K562 treated with DMSO at 1 percent for 48 hours (cell line): ENCODE data around the gene PLIN3. TPM values are rescaled to one million over a fixed set of nuclear protein-coding genes. Genes with fewer than 3 reads are reported as not detected.

Experiments
- total RNA-seq: library from RNA; unstranded; fragments of 300-600 nt; gene quantifications from 2 replicates; pipeline ENCODE4 v1.2.3, GENCODE V29; 2022; ENCODE audit warnings: low replicate concordance; ENCODE audit errors: extremely low read depth

The PLIN3 gene, protein sequence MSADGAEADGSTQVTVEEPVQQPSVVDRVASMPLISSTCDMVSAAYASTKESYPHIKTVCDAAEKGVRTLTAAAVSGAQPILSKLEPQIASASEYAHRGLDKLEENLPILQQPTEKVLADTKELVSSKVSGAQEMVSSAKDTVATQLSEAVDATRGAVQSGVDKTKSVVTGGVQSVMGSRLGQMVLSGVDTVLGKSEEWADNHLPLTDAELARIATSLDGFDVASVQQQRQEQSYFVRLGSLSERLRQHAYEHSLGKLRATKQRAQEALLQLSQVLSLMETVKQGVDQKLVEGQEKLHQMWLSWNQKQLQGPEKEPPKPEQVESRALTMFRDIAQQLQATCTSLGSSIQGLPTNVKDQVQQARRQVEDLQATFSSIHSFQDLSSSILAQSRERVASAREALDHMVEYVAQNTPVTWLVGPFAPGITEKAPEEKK
- total RNA-seq, result not detected in 2 replicates

DNA sequence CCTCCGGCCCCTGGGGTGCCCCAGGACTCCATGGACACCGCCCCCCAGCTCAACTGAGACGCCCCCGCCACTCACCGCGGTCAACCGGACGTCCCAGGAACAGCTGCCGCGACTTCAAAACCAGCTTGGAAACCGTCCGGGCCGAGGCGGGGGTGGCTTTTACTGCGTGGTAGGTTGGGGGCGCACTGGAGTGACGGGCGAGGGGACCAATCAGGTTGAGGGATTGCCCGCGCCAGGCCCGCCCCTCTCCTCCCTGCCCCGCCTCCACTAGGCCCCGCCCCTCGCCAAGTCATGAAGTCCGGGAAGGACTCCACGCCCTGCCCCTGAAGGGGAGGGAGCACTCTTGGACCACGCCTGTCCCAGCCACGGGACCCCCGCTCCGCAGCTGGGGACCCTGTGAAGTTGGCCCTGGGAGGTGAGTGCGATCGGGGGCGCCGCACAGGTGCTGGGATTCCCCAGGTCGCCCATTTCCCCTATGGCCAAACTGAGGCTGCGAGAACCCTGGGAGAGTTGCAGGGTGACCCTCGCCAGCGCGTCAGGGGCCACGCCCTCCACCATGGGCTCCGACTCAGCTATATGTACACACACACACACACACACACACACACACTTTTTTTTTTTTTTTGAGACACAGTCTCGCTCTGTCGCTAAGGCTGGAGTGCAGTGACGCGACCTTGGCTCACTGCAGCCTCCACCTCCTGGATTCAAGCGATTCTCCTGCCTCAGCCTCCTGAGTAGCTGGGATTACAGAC is at the start of gene PLIN3:
Gene PLIN3 (minus strand): TSS at position 134 of the 752 bp plus-strand sequence. CDS start 6,273 bp downstream, outside the sequence.

DNA sequence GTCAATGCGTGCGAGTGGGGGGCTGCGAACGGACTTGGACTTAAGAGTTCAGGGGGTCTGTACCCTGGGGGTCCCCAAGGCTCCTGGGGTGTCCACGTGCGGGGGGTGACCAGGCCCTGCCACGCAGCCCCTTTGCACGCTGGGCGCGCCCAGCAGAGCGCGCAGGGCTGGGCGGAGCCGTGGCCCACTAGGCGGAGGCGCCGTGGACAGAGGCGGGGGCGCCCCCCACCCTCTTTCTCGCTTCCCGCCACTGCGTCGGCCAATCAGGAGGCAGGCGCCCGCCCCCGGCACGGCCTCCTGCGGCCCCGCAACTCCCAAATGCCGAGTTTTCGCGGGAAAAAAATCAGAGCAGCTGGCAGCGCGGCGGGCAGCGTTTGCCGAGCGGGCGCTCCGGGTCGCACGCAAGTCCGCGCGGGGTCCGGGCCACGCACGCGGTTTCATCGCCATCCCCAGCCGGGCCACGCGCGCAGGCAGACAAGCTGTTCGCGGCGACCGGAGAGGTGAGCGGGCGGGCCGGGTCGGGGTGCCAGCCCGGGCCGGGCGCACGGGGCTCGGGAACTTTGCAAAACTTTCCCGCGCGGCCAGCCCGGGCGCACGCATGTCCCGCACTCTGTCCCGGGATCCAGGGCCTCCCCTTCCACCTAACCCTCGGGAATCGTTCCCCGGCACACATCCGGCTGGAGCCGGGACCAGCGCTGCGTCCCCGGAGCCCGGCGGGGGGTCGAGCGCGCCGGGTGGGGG is 41.9 kb upstream of the PLIN3 start, which contains the start of gene UHRF1:
Gene UHRF1 (plus strand): TSS at position 346 of the 741 bp plus-strand sequence. CDS start 1,385 bp downstream, outside the sequence.

DNA sequence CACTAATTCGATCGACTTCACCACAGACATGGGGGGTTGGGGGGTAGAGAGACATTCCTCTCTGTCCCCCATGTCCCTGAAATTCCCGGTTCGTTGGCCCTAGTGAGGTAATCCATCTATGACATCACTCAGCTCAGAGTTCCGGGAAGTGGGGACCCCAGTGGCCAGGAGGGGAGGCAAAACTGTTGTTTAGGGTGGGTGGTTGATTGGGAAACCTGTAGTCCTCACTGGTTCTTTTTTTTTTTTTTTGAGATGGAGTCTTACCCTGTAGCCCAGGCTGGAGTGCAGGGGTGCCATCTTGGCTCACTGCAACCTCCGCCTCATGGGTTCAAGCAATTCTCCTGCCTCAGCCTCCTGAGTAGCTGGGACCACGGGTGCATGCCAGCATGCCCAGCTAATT is 35.3 kb upstream of the PLIN3 start, which contains the start of gene ARRDC5:
Gene ARRDC5 (minus strand): TSS at position 101 of the 400 bp plus-strand sequence. CDS start 71 bp downstream, at position 30.

DNA sequence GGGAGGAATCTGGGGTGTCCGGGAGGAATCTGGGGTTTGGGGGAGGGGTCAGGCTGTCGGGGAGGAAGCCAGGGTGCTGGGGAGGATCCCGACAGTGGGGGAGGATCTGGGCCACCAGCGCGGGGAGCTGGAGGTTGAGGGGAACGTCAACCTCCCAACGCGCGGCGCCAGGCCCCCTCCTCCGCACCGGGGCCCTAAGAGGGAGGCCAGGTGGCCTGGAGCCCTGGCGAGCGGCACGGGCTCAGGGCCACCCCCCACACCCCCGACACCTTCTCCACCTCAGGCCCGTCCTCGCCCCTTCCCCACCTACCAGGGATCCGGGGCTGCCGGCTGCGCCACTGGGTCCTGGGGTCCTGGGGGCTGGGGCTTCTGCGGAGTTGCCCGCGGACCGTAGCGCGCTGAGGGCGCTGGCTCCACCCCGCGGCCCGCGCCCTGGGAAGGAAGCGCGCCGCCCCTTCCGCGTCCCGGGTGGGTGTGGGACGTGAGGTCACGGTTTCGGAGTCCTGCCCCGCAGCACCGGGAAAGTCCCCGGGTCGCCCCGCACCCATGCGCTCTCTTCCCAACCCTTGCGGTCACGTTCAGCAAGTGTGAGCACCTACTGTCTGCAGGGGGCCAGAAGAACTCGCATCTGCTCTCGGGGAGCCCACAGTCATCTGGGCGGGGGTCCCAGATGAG is 36.0 kb downstream of the PLIN3 start, which contains the start of gene TICAM1:
Gene TICAM1 (minus strand): TSS at position 409 of the 675 bp plus-strand sequence. CDS start 13,335 bp downstream, outside the sequence.

DNA sequence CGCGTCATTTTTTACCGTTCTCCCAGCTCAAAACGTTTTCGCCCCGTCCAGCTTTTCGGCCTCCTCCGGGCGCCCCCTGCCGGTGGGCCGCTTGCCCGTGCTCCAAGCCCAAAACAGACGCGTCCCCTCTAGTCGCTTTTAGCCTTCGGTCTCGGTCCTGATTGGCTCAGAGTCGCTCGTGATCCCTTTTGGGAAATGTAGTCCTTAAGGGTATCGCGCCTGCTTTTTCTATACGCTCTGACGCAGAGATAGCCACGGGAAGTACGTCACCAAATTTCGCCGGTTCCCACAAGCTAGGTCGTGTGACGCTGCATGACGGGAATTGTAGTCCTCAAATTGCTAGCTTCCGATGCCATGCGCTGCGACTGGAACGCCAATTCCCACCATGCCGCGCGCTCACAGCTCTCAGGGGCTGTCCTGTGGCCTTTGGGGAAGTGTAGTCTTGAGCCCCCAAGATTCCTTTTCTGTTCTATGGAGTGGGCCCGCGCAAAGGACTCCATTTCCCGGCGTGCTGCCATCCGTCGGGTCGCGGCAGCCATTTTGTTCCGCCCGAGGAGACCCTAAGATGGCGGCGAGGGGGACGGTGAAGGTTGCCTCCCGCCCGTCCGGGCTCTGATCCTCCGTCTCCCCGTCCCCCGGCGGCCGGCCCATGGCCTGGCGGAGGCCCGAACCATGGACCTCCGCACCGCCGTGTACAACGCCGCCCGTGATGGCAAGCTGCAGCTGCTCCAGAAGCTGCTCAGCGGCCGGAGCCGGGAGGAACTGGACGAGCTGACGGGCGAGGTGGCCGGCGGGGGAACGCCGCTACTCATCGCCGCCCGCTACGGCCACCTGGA is 76.1 kb downstream of the PLIN3 start, which contains the start of gene FEM1A:
Gene FEM1A (plus strand): TSS at position 552 of the 836 bp plus-strand sequence. CDS start 121 bp downstream, at position 673.

Other genes starting within 250 kb of the PLIN3 start
- not detected in 2 replicates for gene TNFAIP8L1, start 228.2 kb downstream of the PLIN3 start, total RNA-seq
- gene MYDGF, start 197.3 kb downstream of the PLIN3 start, total RNA-seq, result 497 TPM in 1 of 2 replicates, not detected in the other
- gene DPP9, start 143.8 kb downstream of the PLIN3 start, total RNA-seq, result not detected in 2 replicates
- not detected in 2 replicates for gene FEM1A, start 75.9 kb downstream of the PLIN3 start, total RNA-seq
- gene TICAM1, start 36.0 kb downstream of the PLIN3 start, total RNA-seq, result not detected in 2 replicates
- not detected in 2 replicates for gene ARRDC5, start 35.2 kb upstream of the PLIN3 start, total RNA-seq
- not detected in 2 replicates for gene UHRF1, start 41.8 kb upstream of the PLIN3 start, total RNA-seq
- gene KDM4B, start 101.4 kb upstream of the PLIN3 start, total RNA-seq, result not detected in 2 replicates